HT1080 (cell line): ENCODE results near the gene MLX. TPM values are rescaled to one million over a fixed set of nuclear protein-coding genes. Genes with fewer than 3 reads are reported as not detected.

Source experiments
- DNase-seq: peaks from one replicate; pipeline ENCODE4 v3.0.0-alpha.2; 2015; ENCODE audit warnings: low read depth
- polyA plus RNA-seq, 2 experiments: library from polyadenylated mRNA; depleted of rRNA; stranded (reverse); fragments of >200 nt; gene quantifications; 2 replicates each; pipeline ENCODE4 v1.2.3, GENCODE V29; 2015
- total RNA-seq: library from RNA; depleted of rRNA; stranded (reverse); fragments of >200 nt; shearing (Covaris generic); gene quantifications from 2 replicates; pipeline ENCODE4 v1.2.3, GENCODE V29; 2014; rRNA removed

MLX gene
- total RNA-seq: 29.3 and 37.8 TPM in 2 replicates
- polyA plus RNA-seq (2015; cell fraction: cytosol; rRNA removed): 46.7 and 51.8 TPM in 2 replicates
- polyA plus RNA-seq (2015; cell fraction: nucleus; rRNA removed): 74.6 and 76.0 TPM in 2 replicates

GRCh38 chr17:42566883-42567573 is at the start of gene MLX:
MLX (plus strand) TSS chr17:42567100; CDS start chr17:42567125, 25 bp downstream.
- DNase-seq: peak; percentile 84

GRCh38 chr17:42517516-42517915 is 49.4 kb upstream of the MLX start:
- peak; percentile 89 for DNase-seq

- peak; percentile 97 for DNase-seq
Measured at GRCh38 chr17:42518046-42518754, 48.7 kb upstream of the MLX start.

- DNase-seq: peak; percentile 65
Measured at GRCh38 chr17:42518755-42519545, 48.0 kb upstream of the MLX start.

GRCh38 chr17:42519546-42520491 is 47.1 kb upstream of the MLX start:
- peak; percentile 98 for DNase-seq

GRCh38 chr17:42520540-42520951 is 46.4 kb upstream of the MLX start:
- DNase-seq: no peak

GRCh38 chr17:42521036-42521435 is 45.9 kb upstream of the MLX start:
- peak; percentile 39 for DNase-seq

GRCh38 chr17:42521666-42522262 is 45.1 kb upstream of the MLX start:
- DNase-seq: no peak

- no peak for DNase-seq
Measured at GRCh38 chr17:42522263-42522790, 44.6 kb upstream of the MLX start.

- DNase-seq: no peak
Measured at GRCh38 chr17:42522798-42523278, 44.1 kb upstream of the MLX start.

- DNase-seq: peak; percentile 39
Measured at GRCh38 chr17:42525221-42525620, 41.7 kb upstream of the MLX start.

GRCh38 chr17:42526031-42526444 is 40.9 kb upstream of the MLX start:
- DNase-seq: peak; percentile 62

- no peak for DNase-seq
Measured at GRCh38 chr17:42527932-42528331, 39.0 kb upstream of the MLX start.

GRCh38 chr17:42529061-42529460 is 37.8 kb upstream of the MLX start:
- DNase-seq: no peak

- DNase-seq: no peak
Measured at GRCh38 chr17:42530952-42531454, 35.9 kb upstream of the MLX start.

GRCh38 chr17:42531455-42532354 is 35.2 kb upstream of the MLX start:
- no peak for DNase-seq

GRCh38 chr17:42535155-42536047 is 31.5 kb upstream of the MLX start:
- no peak for DNase-seq

GRCh38 chr17:42536048-42536371 is 30.9 kb upstream of the MLX start, which contains the start of gene NAGLU:
NAGLU (plus strand) TSS chr17:42536241; CDS start chr17:42536273, 32 bp downstream.
- peak; percentile 81 for DNase-seq
